Bladder microvascular endothelial cell (primary cell): ENCODE results near the gene ZNF514. TPM values are rescaled to one million over a fixed set of nuclear protein-coding genes. Genes with fewer than 3 reads are reported as not detected.

ENCODE experiments used
- total RNA-seq: library from RNA; depleted of rRNA; stranded (reverse); fragments of >200 nt; gene quantifications from 2 replicates; pipeline ENCODE4 v1.2.3, GENCODE V29; 2014

Gene ZNF514
- total RNA-seq: 6.3 and 11.2 TPM in 2 replicates

GRCh38 chr2:95159690-95160449 is at the start of gene ZNF514:
Gene ZNF514, minus strand, starts transcription at chr2:95159848. Its CDS starts 6,595 bp downstream, at chr2:95153253.

GRCh38 chr2:95207111-95207961 is 47.7 kb upstream of the ZNF514 start, which contains the start of gene ZNF892:
Gene ZNF892, plus strand, starts transcription at chr2:95207521. Its CDS starts 295 bp downstream, at chr2:95207816.

DNA sequence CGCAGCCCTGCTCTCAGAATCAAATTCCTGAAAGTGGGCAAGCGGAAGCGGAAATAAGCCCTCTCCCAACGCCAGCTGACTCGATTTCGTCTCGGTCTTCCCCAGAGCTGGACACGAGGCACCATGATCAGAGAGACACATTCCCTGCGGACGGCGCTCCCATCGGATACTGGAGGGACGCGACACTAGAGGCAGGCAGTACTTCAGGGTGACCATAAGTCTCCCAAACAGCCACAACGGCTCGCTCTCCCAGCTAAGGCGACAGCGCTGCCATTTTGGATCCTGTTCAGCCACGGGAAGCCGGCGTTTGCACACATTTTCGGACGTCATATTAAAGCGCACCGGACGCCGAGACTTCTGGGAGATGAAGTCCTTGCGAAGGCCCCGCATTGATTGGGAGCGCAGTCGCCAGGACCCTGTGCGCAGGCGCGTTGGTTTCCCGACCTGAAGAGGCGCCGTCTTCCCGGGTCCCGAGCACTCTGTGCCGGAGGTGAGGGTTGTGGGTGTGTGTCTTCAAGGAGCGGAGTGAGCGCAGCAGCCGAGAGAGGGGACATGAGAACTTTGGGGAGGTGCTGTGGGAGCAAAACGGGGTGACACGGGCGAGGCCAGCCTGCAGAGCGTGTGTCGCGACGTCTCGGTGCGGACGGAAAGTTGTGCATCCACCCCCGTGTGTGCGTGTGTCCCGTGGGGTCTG is 5.9 kb upstream of the ZNF514 start, which contains the start of gene ZNF2:
ZNF2 (plus strand) TSS at position 439 of the 694 bp plus-strand sequence. CDS start 10,418 bp downstream, outside the sequence.

GRCh38 chr2:95121407-95122196 is 38.0 kb downstream of the ZNF514 start, which contains the start of gene MRPS5:
Gene MRPS5, minus strand, starts transcription at chr2:95121808. Its CDS starts 17 bp downstream, at chr2:95121791.

Other genes with a start within 250 kb of the ZNF514 start
- not detected in 2 replicates for gene MAL, start 134.1 kb downstream of the ZNF514 start, total RNA-seq
- 48.9 and 63.8 TPM in 2 replicates for gene MRPS5, start 38.0 kb downstream of the ZNF514 start, total RNA-seq
- gene ZNF2, start 6.0 kb upstream of the ZNF514 start, total RNA-seq: 6.0 and 9.5 TPM in 2 replicates
- 3.6 and 7.7 TPM in 2 replicates for gene ZNF892, start 47.7 kb upstream of the ZNF514 start, total RNA-seq
- gene PROM2, start 114.6 kb upstream of the ZNF514 start, total RNA-seq: 0.44 TPM in 1 of 2 replicates, not detected in the other
- under 0.01 and 0.06 TPM in 2 replicates for gene KCNIP3, start 137.5 kb upstream of the ZNF514 start, total RNA-seq
- 22.5 and 29.6 TPM in 2 replicates for gene FAHD2A, start 242.9 kb upstream of the ZNF514 start, total RNA-seq